Activated CD4-positive, CD25-positive, alpha-beta regulatory T cell treated with anti-CD3 and anti-CD28 coated beads, Interleukin-2, amount 50 U/mL, for 72 hours (primary cell): ENCODE results near the gene GASK1A.

Source experiments
- DNase-seq: peaks from one replicate; pipeline ENCODE4 v3.0.0; 2021

Gene GASK1A

DNA sequence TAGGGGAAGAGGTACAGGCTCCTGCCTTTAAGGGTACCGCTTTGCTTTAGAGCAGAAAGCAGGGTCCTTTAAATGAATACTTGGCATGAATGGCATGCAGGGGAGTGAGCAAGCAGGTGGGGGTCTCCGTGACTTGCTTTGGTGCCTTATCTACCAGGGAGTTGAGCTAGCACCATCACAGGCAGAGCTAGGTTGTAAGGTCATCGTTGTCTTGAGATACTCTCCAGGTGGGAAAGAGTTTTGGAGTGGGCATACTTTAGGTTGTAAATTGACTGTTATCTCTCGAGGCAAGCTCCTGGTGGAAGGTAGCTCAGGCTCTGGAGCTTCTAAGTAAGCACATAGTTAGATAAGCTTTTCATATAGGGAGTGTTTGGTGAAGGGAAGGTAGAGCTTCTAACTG is 5.6 kb downstream of the GASK1A start:
- no peak for DNase-seq

DNA sequence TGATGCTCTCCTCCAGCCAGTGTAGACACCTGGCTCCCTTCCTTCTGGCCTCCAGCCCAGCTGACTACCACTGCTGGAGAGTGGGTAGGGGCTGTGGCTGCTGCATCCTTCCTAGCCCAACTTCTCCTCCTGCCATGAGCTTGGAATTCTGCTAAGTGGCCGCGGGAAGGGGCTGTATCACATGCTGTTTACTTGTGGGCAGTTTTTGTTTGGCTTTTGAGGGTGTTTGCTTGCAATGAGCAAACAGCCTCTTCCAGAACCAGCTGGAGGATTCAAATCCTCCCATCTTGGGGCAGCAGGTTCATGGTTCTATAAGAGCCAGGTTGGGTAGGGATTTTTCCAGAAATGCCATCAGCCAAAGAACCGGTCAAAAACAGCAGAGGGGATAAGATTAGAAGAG is 9.0 kb downstream of the GASK1A start:
- no peak for DNase-seq

DNA sequence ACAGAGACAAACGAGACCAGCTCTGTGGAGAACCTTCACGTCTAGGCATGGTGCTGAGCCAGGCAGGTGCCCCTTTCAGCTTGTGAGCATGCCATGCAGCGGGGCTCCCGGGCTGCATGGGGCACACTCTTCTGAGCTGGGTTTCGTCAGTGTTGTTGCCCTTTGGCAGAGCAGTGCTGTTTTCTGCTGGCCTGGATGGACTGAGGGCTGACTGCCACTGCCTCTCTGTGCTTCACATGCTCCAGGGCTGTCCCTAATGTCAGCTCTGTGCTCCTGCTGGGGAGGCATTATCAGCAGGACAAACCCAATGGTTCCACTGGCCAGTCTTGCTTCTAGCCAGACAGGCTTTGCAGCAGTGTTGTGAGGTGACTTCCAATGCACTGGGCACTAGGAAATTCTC is 9.5 kb downstream of the GASK1A start:
- DNase-seq: no peak

DNA sequence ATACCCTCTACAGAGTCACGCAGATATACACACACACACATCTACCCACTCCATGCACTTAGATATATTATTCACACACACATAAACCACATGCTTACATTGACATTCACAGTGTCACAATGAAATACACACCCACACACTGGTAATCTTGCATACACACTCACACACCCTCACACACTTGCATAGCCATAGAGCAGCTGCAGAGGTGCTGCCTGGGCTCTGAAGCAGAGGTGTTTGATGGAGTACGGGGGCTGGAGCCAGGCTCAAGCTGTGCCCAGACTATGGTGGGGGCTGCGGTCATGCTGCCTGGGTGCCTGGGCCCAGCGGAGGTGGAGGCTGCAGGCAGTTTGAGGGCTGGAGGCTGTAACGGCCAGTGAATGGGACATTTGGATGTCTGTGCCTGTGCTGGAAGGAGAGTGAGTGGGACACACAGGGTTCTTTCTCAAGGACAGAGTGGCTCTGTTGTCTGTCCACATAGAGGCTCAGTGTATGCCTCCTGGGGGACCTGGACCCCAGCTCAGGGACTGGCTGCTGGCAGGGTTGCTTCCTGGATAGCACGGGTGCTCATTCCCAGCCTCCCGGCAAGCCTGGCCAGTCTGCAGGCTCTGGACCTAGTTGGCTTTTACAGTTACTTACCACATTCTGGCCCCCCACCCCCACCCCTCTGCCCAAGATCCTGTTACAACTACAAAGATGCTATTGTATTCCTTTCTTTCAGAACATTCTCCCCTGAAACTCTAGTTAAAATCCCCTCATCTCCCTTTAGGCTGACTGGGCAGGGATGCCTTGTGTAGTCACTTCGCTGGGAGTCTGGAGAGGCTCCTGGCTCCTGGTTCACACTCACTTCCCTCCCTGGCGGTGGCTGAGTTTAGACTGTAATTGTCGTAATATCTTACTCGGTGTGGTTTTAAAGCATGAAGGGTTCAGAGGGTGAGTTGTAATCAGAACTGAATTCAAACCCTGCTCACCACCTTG is 12.5 kb downstream of the GASK1A start:
- no peak for DNase-seq

DNA sequence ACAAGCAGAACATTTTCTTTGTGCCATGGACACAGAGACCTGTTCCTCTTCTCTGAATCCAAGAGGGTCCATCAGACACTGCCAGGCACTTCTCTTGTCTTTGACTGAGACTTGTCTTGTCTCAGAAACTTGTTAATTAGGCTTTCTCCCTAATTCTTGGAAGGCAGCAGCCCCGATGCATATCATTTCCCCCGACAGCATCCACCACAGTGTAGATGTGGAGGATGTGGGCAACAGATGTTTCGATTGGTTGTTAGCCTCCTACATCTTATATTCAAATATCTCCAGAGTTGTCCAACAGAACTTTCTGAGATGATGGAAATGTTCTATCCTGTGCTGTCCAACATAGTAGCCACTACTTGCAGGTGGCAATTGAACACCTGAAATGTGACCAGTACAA is 15.5 kb downstream of the GASK1A start:
- DNase-seq: no peak

DNA sequence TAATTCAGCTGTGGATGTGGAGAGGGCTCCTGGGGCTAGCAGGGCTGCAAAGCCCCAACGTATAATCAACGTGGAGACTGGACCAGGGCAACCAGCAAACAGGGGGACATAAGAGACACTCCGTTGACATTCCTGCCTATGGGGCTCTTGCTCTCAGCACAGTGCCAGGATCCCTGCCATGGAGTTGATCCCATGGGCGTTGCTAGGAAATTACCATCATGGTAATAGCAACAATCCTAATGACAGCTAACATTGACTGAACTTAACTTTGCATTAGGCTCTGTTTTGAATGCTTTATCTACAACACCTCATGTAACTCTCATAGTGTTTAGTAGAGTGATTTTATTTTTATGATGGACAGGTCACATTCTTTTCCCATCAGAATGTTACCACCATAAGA is 16.9 kb downstream of the GASK1A start:
- no peak for DNase-seq

DNA sequence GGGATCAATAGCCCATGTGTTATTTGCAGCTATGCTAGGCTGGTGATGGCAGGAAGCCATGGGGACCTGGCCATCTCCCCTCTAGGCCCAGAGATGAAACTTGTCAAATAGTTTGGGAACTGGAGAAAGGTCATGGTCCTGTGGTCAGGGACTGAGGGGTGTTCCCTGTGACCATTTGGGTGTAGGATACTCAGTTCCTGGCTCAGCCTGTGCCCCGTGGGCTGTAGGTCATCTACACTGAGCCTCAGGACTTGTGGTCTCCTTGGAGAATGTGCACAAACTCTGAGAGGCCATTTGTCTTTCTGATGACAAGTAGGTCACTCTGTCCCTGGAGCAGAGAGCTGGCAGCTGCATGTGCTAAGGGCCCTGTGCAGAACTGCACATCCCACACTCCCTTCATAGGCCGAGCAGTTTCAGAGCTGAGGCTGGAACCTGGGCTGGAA is 17.5 kb downstream of the GASK1A start:
- DNase-seq: no peak

DNA sequence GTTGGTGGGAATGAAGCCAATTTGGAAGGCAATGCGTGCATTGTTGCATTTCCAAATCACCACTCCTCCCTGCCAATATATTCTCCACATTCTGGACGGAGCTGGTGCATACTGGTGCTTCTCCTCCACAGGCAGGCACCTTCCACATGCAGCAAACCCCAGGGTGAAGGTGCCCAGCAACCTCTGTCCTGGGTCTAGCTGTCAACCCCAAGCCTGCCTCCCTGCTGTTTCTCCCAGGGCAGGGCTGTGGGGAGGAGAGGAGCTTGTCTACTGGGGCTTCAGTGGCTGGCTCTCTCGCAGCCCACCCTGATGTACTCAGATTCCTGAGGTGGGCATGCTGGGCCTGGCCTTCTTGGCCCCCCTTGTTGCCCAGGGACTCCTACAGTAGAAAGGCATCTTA is 20.1 kb downstream of the GASK1A start:
- DNase-seq: no peak

DNA sequence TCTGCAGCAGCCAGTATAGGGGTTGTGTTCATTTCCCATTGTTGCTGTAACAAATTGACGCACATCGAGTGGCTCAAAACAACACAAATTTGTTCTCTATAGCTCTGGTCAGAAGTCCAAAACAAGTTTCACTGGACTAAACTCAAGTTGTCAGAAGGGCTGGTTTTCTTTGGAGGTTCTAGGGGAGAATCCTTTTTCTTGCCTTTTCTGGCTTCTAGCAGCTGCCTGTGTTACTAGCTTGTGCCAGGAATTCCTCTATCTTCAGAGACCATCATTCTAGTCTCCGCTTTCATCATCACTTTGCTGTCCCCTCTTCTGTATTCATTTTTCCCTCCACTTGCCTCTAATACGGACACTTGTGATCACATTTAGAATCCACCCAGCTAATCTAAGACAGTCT is 20.5 kb downstream of the GASK1A start:
- no peak for DNase-seq

DNA sequence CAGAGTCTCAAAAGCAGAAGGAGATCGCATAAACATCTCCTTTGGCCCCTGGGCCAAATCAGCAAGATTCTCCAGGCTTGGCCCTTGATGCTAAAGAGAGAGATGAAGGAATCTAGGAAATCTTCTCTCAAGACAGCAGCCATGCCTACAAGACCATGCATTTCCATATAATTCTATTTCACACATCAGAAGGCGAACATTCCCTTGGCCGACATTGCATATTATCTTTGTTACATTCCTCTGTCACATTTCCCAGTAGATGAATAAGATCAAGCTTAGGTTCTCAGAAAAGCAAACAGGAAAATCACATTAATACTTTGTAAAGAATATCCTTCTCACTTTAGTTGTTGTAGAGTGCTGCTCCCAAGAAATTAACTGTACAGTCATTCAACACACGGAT is 21.3 kb downstream of the GASK1A start:
- DNase-seq: no peak

DNA sequence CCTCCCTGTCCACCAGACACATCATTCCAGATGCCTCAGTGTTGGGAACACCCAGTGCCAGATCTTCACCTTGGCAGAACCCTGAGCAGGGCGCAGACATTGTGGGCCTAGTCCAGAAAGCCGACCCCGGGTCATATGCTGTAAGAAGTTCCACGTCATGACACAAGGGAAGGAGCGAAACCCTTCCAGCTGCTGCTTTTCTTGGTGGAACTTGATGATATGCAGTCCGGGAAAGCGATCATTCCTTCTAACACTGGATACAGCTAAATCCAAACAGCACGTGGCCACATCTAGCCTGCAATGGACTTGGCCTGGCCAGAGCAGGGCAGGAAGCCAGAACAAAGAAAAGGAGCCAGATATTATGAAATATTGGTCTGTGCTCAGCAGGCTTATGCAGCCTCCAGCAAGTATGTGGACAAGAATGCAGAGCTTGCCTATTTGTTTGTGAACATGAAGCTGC is 22.0 kb downstream of the GASK1A start:
- DNase-seq: no peak

DNA sequence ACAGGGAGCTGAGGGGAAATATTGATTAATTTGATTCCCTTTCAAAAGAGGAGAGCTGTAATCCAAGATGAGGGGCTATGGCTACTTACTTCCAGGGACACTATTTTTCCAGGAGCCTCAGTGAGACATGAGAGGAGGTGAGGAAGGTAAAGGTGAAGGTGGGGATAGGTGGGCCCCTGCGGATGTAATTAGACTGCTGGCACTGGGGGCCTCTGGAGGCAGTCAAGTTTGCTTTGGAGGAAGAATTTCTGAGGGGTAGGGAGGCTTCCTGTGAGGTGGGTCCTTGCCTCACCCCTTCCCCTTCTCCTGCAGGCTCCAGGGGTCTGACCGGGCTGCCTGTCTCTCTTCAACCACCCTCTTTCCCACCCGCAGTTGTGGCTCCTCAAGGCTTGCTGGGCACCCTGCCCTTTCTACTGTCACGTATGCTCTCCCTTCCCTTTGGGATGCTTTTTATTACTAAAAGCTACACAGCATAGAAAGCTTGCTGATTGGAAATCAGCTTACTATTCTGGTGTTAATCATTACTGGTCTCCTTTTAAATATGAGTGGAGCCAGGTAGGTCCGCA is 22.5 kb downstream of the GASK1A start:
- DNase-seq: no peak

DNA sequence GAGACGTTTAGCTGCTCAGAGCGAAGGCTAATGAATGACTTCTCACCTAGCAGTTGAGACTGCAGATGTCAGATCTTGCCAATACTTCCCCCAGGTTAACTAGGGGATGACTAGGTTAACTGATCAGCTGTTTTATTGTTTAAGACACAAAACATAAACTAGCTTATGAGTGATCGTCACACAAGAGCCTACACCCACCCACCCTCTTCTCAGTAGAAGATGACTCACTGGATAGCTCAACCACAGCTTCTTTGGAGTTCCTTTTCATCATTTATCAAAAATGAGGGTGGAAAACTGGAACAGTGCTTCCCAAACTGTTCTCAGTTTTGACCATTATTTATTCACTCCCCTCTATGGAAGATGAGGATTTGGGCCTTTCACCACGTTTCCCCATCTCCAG is 25.2 kb downstream of the GASK1A start:
- no peak for DNase-seq

DNA sequence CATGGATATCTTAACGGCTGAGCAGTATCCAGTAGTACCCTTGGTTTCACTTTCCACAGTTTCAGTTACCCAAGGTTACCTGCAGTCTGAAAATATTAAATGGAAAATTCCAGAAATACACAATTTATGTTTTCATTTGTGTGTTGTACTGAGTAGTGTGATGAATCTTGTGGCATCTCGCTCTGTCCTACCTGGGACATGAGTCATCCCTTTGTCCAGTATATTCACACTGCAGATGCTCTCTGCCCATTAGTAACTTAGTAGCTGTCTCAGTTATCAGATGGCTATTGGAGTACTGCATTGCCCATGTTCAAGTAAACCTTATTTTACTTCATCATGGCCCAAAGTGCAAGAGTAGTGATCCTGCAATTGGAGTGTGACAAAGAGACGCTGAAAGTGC is 26.1 kb downstream of the GASK1A start:
- DNase-seq: no peak

DNA sequence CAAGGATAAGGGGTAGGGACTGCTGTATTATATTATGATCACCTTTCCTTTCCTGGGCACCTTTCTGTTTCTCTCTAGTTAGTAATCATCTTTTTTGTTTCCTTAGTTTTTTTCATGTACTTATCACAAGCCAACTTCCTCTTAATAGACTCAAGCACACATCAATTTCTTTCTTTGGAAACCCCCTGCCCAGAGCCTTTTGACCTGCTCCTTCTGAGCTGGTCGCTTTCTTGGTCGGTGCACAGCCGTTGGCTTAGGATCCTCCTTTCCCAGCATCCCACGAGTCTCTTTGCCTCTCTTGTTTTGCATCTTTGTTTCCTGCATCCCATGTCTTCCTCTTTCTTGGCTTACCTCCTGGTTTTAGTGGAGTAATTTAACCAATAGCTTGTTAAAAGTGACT is 26.9 kb downstream of the GASK1A start:
- no peak for DNase-seq

DNA sequence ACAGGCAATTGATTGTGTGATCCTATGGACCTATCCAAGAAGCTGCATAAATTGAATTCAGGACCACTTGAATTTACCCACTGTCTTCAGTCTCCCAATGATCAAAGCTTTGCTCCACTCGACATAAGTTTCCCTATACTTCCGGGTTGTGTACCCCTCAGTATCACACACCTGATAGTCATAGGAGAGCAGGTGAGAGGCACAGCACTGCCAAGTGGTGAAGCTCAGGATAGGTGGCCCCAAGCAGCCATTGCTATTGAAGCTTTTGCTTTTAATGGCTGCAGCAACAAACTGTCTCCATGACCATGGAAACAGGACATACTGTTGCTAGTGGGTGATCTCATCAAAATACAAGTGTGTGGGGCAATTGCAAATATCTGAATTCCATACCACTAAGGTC is 27.7 kb downstream of the GASK1A start:
- no peak for DNase-seq

DNA sequence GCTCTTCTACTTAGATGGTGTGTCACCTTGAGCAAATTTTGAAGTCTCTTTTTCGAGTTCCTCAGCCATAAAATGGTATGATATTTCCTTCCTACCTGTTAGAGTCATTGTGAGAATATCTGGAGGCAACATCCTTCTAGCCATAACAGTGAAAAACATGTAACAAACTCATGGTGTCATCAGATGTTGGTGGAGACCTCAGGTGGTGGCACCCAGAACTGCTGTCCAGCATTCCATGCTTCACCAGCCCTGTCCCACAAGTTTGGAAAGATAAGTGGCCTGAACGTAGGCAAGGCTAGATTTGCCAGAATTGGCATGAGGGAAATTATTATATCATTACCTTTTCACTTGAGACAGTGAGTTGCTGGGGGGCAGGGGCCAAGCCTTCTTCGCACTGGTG is 30.4 kb downstream of the GASK1A start:
- no peak for DNase-seq

DNA sequence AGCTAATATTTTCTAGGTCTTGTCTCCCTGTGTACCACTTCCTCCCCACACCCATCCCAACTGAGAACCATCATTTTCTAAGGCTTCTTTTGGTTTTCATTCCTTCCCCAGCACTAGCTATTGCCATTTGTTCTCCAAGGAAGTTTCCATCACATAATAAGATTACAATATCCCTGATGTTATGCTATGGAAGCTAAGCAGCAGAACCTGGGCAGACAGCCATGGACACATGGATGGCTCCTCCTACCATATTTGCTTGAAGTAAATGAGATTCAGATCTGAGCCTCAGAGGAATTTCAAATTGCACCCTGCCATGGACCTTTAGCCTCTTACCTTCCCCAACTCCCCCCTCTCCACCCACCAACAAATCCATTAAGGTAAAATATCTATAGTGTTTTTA is 31.5 kb downstream of the GASK1A start:
- no peak for DNase-seq

DNA sequence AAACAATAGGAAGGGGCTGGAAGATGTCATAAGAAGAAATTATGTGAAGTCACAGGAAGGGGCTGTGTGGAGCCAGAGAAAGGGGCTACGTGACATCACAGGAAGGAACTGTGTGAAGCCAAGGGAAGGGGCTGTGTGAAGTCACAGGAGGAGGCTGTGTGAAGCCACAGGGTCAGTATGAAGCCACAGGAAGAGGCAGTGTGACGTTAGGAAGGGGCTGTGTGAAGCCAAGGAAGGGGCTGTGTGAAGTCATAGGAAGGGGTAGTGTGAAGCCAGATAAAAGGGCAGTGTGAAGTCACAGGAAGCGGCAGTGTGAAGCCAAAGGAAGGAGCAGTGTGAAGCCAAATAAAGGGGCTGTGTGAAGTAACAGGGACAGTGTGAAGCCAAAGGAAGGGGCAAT is 32.5 kb downstream of the GASK1A start:
- no peak for DNase-seq

DNA sequence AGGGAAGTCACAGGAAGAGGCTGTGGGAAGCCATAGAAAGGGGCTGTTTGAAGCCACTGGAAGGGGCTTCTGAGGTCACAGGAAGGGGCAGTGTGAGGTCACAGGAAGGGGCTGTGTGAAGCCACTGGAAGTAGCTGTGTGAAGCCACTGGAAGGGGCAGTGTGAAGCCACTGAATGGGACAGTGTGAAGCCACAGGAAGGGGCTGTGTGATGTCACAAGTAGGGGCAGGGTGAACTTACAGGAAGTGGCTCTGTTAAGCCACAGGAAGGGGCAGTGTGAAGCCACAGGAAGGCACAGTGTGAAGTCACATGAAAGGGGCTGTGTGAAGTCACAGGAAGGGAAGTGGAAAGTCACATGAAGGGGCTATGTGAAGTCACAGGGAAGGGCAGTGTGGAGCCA is 33.1 kb downstream of the GASK1A start:
- no peak for DNase-seq

DNA sequence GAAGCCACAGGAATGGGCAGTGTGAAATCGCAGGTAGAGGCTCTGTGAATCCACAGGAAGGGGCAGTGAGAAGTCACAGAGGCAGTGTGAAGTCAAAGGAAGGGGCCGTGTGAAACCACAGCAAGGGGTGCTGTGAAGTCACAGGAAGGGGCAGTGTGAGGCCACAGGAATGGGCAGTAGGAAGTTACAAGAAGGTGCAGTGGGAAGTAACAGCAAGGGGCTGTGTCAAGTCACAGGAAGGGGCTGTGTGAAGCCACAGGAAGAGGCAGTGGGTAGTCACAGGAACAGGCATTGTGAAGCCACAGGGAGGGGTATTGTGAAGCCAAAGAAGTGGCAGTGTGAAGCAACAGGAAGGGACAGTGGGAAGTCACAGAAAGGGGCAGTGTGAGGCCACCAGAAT is 34.1 kb downstream of the GASK1A start:
- no peak for DNase-seq

DNA sequence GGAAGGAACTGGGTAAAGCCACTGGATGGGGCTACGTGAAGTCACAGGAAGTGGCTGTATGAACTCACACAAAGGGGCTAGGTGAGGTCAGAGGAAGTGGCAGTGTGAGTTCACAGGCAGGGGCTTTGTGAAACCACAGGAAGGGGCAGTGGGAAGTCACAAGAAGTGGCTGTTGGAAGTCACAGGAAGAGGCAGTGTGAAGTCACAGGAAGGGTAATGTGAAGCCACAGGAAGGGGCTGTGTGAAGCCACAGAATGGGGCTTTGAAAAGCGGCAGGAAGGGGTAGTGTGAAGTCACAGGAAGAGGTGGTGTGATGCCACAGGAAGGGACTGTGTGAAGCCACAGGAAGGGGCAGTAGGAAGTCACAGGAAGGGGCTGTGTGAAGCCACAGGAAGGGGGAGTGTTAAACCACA is 34.6 kb downstream of the GASK1A start:
- no peak for DNase-seq

DNA sequence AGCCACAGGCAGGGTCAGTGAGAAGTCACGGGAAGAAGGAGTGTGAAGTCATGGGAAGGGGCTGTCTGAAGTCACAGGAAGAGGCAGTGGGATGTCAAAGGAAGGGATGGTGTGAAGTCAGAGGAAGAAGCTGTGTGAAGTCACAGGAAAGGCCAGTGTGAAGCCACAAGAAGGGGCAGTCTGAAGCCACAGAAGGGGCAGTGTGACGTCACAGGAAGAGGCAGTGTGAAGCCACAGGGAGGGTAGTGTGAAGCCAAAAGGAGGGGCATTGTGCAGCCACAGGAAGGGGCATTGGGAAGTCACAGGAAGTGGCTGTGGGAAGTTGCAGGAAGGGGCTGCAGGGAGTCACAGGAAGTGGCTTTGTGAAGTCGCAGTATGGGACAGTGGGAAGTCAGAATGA is 35.1 kb downstream of the GASK1A start:
- no peak for DNase-seq

DNA sequence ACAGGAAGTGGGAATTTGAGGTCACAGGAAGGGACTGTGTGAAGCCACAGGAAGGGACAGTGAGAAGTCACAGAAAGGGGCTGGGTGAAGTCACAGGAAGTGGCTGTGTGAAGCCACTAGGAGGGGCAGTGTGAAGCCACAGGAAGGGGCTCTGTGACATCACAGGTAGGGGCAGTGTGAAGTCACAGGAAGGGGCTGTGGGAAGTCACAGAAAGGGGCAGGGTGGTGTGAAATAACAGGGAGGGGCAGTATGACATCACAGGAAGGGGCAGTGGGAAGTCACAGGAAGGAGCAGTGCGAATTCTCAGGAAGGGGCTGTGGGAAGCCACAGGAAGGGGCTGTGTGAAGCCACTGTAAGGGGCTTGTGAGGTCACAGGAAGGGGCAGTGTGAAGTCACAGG is 35.8 kb downstream of the GASK1A start:
- no peak for DNase-seq

DNA sequence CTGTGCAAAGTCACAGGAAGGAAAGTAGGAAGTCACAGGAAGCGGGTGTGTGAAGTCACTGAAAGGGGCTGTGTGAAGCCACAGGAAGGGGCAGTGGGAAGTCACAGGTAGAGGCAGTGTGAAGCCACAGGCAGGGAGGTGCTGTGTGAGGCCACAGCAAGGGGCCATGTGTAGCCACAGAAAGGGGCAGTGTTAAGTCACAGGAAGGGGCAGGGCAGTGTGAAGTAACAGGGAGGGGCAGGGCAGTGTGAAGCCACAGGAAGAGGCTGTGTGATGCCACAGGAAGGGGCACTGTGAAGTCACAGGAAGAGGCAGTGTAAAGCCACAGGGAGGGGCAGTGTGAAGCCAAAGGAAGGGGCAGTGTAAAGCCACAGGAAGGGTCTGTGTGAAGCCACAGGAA is 36.5 kb downstream of the GASK1A start:
- no peak for DNase-seq
